ENCODE data around the gene DNMBP.
"Not testable (repeated sequence)": the region's sequence is repeated elsewhere in the genome, so short reads cannot be mapped to it uniquely, and the experiment has no call there.

The DNMBP gene

DNA sequence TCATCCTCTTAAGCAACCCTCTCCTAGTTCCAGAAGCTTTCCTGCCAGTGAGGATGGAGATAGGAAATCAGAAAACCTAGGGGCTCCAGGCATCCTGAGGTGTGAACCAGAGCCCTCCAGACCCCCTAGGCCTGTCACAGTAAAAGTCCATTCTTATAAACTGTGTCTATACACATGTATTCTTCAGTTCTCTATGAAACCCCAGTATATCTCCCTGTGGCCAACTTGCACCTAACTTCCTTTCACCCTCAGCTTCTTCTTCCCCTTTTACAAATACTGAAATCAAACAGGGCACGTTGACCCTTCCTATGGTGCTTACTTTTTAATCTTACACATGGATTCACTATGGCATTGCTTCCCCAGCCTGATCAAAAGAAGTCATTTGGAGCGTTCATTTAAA, 168.9 kb downstream of the DNMBP start:
- H3K36me3 ChIP-seq (ENCODE audit: control insufficient read depth, insufficient read depth, low read length); H3K9ac ChIP-seq (ENCODE audit: low read length); H3K4me1 ChIP-seq (ENCODE audit: control insufficient read depth, insufficient read depth, low read length); H3K27ac ChIP-seq (ENCODE audit: low read depth, low read length); H3K27me3 ChIP-seq (ENCODE audit: control insufficient read depth, insufficient read depth, low read length); H3K9me3 ChIP-seq (ENCODE audit: control insufficient read depth, insufficient read depth, low read depth, low read length); H3K4me3 ChIP-seq (ENCODE audit: low read depth, low read length): not testable (repeated sequence)

DNA sequence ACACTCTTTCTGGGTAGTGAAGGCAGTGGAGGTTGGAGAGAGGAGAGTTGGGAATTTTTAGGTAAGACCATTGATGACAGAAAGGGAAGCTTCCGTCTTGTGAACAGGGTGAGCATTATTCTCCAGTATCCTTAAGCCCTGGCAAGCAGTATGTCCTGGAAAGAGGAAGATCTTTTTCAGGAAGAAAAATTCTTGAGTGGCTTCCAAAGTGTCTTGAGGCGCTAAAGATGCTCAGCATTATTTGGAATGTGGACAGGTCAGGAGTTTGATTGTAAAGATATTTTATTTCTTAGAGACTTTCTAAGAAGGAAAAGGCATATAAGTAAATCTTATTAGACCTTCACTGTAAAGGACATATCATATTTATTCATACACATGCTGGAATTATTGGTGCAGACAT, 173.0 kb downstream of the DNMBP start:
- Histone ChIP-seq H3K27ac (ENCODE audit: low read depth, low read length) (no peak overlapping the region), H3K4me1 (ENCODE audit: control insufficient read depth, insufficient read depth, low read length) (no peaks in the 10 kb centered on the region), H3K27me3 (ENCODE audit: control insufficient read depth, insufficient read depth, low read length) (no peaks in the 10 kb centered on the region), H3K9ac (ENCODE audit: low read length) (no peak overlapping the region), H3K4me3 (ENCODE audit: low read depth, low read length) (no peak overlapping the region), H3K36me3 (ENCODE audit: control insufficient read depth, insufficient read depth, low read length) (no peaks in the 10 kb centered on the region), H3K9me3 (ENCODE audit: control insufficient read depth, insufficient read depth, low read depth, low read length) (no peaks in the 10 kb centered on the region)

DNA sequence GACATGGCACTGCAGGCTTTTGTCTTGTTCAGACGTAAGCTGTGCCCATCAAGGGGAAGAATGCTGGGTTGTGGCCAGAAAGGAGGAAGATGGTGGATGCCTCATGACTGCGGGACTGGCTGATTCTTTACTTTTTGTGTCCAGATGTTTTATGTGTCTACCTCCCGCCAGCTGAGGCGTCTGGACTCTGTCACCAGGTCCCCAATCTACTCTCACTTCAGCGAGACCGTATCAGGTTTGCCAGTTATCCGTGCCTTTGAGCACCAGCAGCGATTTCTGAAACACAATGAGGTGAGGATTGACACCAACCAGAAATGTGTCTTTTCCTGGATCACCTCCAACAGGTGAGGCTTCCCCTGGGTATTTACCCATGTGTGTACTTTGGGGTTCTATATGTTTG, 173.8 kb downstream of the DNMBP start:
- H3K36me3 ChIP-seq (ENCODE audit: control insufficient read depth, insufficient read depth, low read length): no peaks in the 10 kb centered on the region
- no peaks in the 10 kb centered on the region for H3K9me3 ChIP-seq (ENCODE audit: control insufficient read depth, insufficient read depth, low read depth, low read length)
- no peak overlapping the region for H3K4me3 ChIP-seq (ENCODE audit: low read depth, low read length)
- no peaks in the 10 kb centered on the region for H3K4me1 ChIP-seq (ENCODE audit: control insufficient read depth, insufficient read depth, low read length)
- H3K27me3 ChIP-seq (ENCODE audit: control insufficient read depth, insufficient read depth, low read length): no peaks in the 10 kb centered on the region
- H3K27ac ChIP-seq (ENCODE audit: low read depth, low read length): no peak overlapping the region
- no peak overlapping the region for H3K9ac ChIP-seq (ENCODE audit: low read length)

DNA sequence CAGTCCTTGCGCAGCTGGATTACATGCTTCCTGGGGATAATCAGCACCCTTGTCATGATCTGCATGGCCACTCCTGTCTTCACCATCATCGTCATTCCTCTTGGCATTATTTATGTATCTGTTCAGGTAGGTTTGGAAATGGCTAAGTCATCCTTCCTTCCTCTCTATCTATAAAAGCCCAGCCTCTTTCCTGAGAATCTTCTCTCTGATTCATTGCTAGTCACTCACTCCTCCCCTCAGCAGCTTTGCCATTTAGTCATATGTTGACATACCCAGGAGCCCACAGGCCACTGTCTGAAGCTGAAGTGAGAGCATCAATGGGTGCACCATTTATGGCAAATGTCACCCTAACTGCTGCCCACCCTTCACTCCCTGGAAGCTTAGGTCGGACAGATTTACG, 175.3 kb downstream of the DNMBP start:
- H3K27me3 ChIP-seq (ENCODE audit: control insufficient read depth, insufficient read depth, low read length): no peaks in the 10 kb centered on the region
- H3K9me3 ChIP-seq (ENCODE audit: control insufficient read depth, insufficient read depth, low read depth, low read length): no peaks in the 10 kb centered on the region
- H3K4me3 ChIP-seq (ENCODE audit: low read depth, low read length): no peak overlapping the region
- no peaks in the 10 kb centered on the region for H3K36me3 ChIP-seq (ENCODE audit: control insufficient read depth, insufficient read depth, low read length)
- no peaks in the 10 kb centered on the region for H3K4me1 ChIP-seq (ENCODE audit: control insufficient read depth, insufficient read depth, low read length)
- H3K9ac ChIP-seq (ENCODE audit: low read length): no peak overlapping the region
- no peak overlapping the region for H3K27ac ChIP-seq (ENCODE audit: low read depth, low read length)

DNA sequence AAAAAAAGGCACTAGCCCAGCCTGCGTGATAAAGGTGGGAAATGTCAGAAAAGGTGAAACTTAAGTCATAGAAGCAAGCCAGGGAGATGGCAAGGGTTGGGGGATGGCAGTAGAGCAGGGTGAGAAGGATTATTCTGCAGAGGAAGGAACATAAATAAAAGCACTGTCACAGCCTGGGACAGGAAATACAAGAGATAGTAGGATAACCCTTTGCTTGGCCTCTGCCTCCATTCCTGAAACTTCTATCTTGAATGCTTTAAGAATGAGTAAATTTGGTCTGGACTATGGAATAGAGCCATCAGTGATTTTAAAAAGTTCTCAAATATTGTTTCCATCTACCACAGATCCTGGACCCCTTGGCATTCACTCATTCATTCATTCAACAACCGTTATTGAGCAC, 177.3 kb downstream of the DNMBP start:
- H3K9ac ChIP-seq (ENCODE audit: low read length): no peak overlapping the region
- H3K27me3 ChIP-seq (ENCODE audit: control insufficient read depth, insufficient read depth, low read length): no peaks in the 10 kb centered on the region
- H3K36me3 ChIP-seq (ENCODE audit: control insufficient read depth, insufficient read depth, low read length): no peaks in the 10 kb centered on the region
- H3K4me1 ChIP-seq (ENCODE audit: control insufficient read depth, insufficient read depth, low read length): no peaks in the 10 kb centered on the region
- H3K9me3 ChIP-seq (ENCODE audit: control insufficient read depth, insufficient read depth, low read depth, low read length): peaks cover 8% of the 10 kb centered on the region
- no peak overlapping the region for H3K27ac ChIP-seq (ENCODE audit: low read depth, low read length)
- H3K4me3 ChIP-seq (ENCODE audit: low read depth, low read length): no peak overlapping the region

DNA sequence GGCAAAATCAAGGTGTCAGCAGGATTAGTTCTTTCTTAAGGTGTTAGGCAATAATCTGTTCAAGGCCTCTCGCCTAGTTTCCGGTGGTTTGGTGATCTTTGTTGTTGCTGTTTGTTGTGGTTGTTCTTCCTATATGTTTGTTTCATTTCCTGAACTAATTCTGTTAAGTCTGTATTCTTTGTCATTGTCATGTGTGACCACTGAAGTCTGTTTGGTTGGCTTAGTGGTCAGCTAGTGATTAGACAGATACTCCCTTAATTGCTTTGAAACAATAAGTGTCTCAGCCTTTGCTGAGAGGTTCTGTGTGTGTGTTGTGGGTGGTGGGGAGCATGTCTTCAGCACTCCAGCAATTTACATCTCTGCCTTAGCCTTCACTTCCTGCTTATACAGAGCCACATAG, 181.3 kb downstream of the DNMBP start:
- no peak overlapping the region for H3K9ac ChIP-seq (ENCODE audit: low read length)
- no peak overlapping the region for H3K27ac ChIP-seq (ENCODE audit: low read depth, low read length)
- H3K9me3 ChIP-seq (ENCODE audit: control insufficient read depth, insufficient read depth, low read depth, low read length): peaks cover 8% of the 10 kb centered on the region
- no peaks in the 10 kb centered on the region for H3K36me3 ChIP-seq (ENCODE audit: control insufficient read depth, insufficient read depth, low read length)
- H3K27me3 ChIP-seq (ENCODE audit: control insufficient read depth, insufficient read depth, low read length): no peaks in the 10 kb centered on the region
- no peak overlapping the region for H3K4me3 ChIP-seq (ENCODE audit: low read depth, low read length)
- no peaks in the 10 kb centered on the region for H3K4me1 ChIP-seq (ENCODE audit: control insufficient read depth, insufficient read depth, low read length)

DNA sequence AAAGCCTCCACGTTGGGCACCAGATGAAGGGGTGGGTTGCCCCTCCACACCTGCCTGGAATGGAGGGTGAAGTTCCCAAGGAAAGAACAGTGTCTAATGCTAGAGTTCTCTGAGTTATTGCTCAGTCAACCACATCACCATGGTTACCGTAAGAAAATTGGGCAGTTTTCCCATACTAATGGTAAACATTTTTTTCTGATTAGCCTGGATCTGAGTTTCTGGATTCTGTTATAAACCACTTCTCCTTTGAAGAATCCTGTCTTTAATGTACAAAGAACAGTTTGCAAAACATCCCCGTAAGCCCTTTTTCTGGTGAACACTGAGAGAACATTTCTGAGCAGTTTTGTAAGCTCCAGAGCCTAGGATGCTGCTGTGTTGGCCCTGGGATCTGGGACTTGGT, 181.8 kb downstream of the DNMBP start:
- Histone ChIP-seq H3K36me3 (ENCODE audit: control insufficient read depth, insufficient read depth, low read length) (no peaks in the 10 kb centered on the region), H3K4me3 (ENCODE audit: low read depth, low read length) (no peak overlapping the region), H3K9me3 (ENCODE audit: control insufficient read depth, insufficient read depth, low read depth, low read length) (peaks cover 8% of the 10 kb centered on the region), H3K4me1 (ENCODE audit: control insufficient read depth, insufficient read depth, low read length) (no peaks in the 10 kb centered on the region), H3K27me3 (ENCODE audit: control insufficient read depth, insufficient read depth, low read length) (no peaks in the 10 kb centered on the region), H3K9ac (ENCODE audit: low read length) (no peak overlapping the region), H3K27ac (ENCODE audit: low read depth, low read length) (no peak overlapping the region)

Measured in HUES6 (cell line).